Endothelial cell of umbilical vein (primary cell): Measurements from ENCODE around the gene RNU2-63P. TPM values are rescaled to one million over a fixed set of nuclear protein-coding genes. Genes with fewer than 3 reads are reported as not detected.

Experiments
- BruUV-seq: library from RNA; stranded (reverse); fragments of 400-500 nt; replicated peaks from 2 replicates; lab custom pipeline; 2021; lab: Mats Ljungman, UMichigan
- CTCF ChIA-PET: fragments of 300-600, 350-600 bp; sonication (Branson Sonifier 250); formaldehyde crosslinking; loops from one replicate; lab custom pipeline; 2021; ENCODE audit warnings: antibody characterized with exemption, inconsistent platforms; lab: Charles Lee
- POLR2A ChIA-PET: fragments of 300-600, 350-600 bp; sonication (Branson Sonifier 250); formaldehyde crosslinking; loops from one replicate; lab custom pipeline; 2021; ENCODE audit warnings: antibody characterized with exemption, inconsistent platforms; lab: Charles Lee
- DNase-seq: peaks from one replicate; pipeline ENCODE4 v3.0.0-alpha.2; 2011; ENCODE audit warnings: low read depth, low spot score
- FAIRE-seq: peaks from 2 replicates; lab custom pipeline; 2011; peaks lifted over from hg19 to GRCh38; lab: Jason Lieb, UNC
- H2AFZ ChIP-seq: 2 replicates; pipeline ENCODE4 v1.6.0; 2012; ENCODE audit warnings: low read depth, low read length, control low read depth, inconsistent platforms
- H3K27ac ChIP-seq: 2 replicates; pipeline ENCODE4 v1.5.1; 2011; ENCODE audit warnings: low read depth, mild to moderate bottlenecking, control low read depth, low read length, moderate library complexity; ENCODE audit not compliant: insufficient read depth
- H3K27me3 ChIP-seq, 2 experiments: 2 replicates each; pipeline versions ENCODE4 v1.6.0 to v1.6.1; 2011; ENCODE audit warnings: low read length in 2 of 2, mixed read lengths in 1 of 2; ENCODE audit not compliant: control insufficient read depth in 2 of 2, insufficient read depth in 2 of 2
- H3K36me3 ChIP-seq, 2 experiments: 2 replicates in 1 of 2; 3 replicates in 1 of 2; pipeline ENCODE4 v1.5.1; 2011; ENCODE audit warnings: low read length in 2 of 2, mild to moderate bottlenecking in 1 of 2, moderate library complexity in 1 of 2; ENCODE audit not compliant: control insufficient read depth in 2 of 2, insufficient read depth in 2 of 2; ENCODE audit errors: extremely low read depth in 1 of 2
- H3K4me1 ChIP-seq: 3 replicates; pipeline ENCODE4 v1.5.1; 2011; ENCODE audit warnings: mild to moderate bottlenecking, low read length; ENCODE audit not compliant: control insufficient read depth, insufficient read depth; ENCODE audit errors: extremely low read depth
- H3K4me2 ChIP-seq: 2 replicates; pipeline ENCODE4 v1.6.1; 2011; ENCODE audit warnings: low read length, control low read depth, mixed read lengths; ENCODE audit not compliant: insufficient read depth
- H3K4me3 ChIP-seq, 3 experiments: fragments of 200-600 bp in 1 of 3; sonication (generic), shearing (Covaris generic) in 1 of 3; replicated peaks in 1 of 3; 2 replicates each; pipeline ENCODE4 v1.5.1; 2011 to 2016; ENCODE audit warnings: control low read depth in 3 of 3, low read length in 3 of 3, mild to moderate bottlenecking in 2 of 3, inconsistent platforms in 1 of 3, low read depth in 1 of 3, moderate library complexity in 1 of 3; ENCODE audit not compliant: insufficient read depth in 1 of 3
- H3K79me2 ChIP-seq: 2 replicates; pipeline ENCODE4 v1.6.0; 2012; ENCODE audit warnings: low read length, inconsistent platforms; ENCODE audit not compliant: control insufficient read depth, insufficient read depth
- H3K9ac ChIP-seq: replicated peaks from 2 replicates; pipeline ENCODE3; 2011; ENCODE audit warnings: low read length, control low read depth; ENCODE audit not compliant: insufficient read depth; ENCODE audit errors: extremely low read depth
- H3K9me1 ChIP-seq: replicated peaks from 3 replicates; pipeline ENCODE4 v1.6.0; 2011; ENCODE audit warnings: mild to moderate bottlenecking, low read length; ENCODE audit not compliant: control insufficient read depth, insufficient read depth; ENCODE audit errors: extremely low read depth
- H3K9me3 ChIP-seq: replicated peaks from 2 replicates; pipeline ENCODE4 v1.5.1; 2012; ENCODE audit warnings: low read length, inconsistent platforms; ENCODE audit not compliant: control insufficient read depth, insufficient read depth
- H4K20me1 ChIP-seq: replicated peaks from 2 replicates; pipeline ENCODE3; 2011; ENCODE audit warnings: mild to moderate bottlenecking, low read length; ENCODE audit not compliant: control insufficient read depth, insufficient read depth; ENCODE audit errors: extremely low read depth
- CTCF ChIP-seq, 2 donors: IDR thresholded peaks; 1 replicate in 1 of 2; 2 replicates in 1 of 2; pipeline ENCODE4 v1.5.1; 2011; ENCODE audit warnings: low read length in 2 of 2, mild to moderate bottlenecking in 2 of 2, moderate library complexity in 2 of 2, control low read depth in 1 of 2, inconsistent platforms in 1 of 2, low read depth in 1 of 2; ENCODE audit not compliant: insufficient read depth in 1 of 2; ENCODE audit errors: extremely low read depth in 1 of 2
- EZH2 ChIP-seq: IDR thresholded peaks from 2 replicates; pipeline ENCODE4 v1.6.1; 2012; ENCODE audit warnings: borderline replicate concordance, low read depth, mild to moderate bottlenecking, moderate library complexity, low read length, inconsistent platforms; ENCODE audit not compliant: severe bottlenecking
- GATA2 ChIP-seq: IDR thresholded peaks from 2 replicates; pipeline ENCODE4 v1.7.0; 2011; ENCODE audit warnings: low read depth, mild to moderate bottlenecking, moderate library complexity, mixed read lengths, low read length; ENCODE audit not compliant: insufficient read length, insufficient read depth
- MAX ChIP-seq: IDR thresholded peaks from 2 replicates; pipeline ENCODE4 v1.6.1; 2011; ENCODE audit not compliant: insufficient read depth, insufficient read length
- dilution Hi-C: fragments of 300-500 bp; cut with MboI; formaldehyde crosslinking; loops from one replicate; pipeline ENCODE4 v1.15.0; 2019; ENCODE audit warnings: low sequenced_read_pairs; ENCODE audit not compliant: extremely low pct_ligation_motif_present
- intact Hi-C: fragments of 100-400 bp; cut with micrococcal nuclease; formaldehyde crosslinking; loops from one replicate; pipeline ENCODE4 v1.10.0; 2022
- polyA plus RNA-seq, 4 experiments: library from polyadenylated mRNA; depleted of rRNA in 3 of 4; stranded (reverse) in 3 of 4; unstranded in 1 of 4; fragments of >200 nt; gene quantifications; 2 replicates each; pipeline versions ENCODE4 v1.2.1 to v1.2.3, GENCODE V29; 2011 to 2012; ENCODE audit warnings: missing spikeins in 1 of 4
- total RNA-seq: library from RNA; stranded (reverse); gene quantifications from 2 replicates; pipeline ENCODE4 v1.2.3, GENCODE V29; 2021

RNU2-63P gene
- total and polyA plus RNA-seq, 2 donors (not counting 3 experiments of a cell fraction or from before 2014, with no cell fraction given): not detected

GRCh38 chr2:88059979-88060906, 43.9 kb upstream of the RNU2-63P start:
- peak; percentile 61 for FAIRE-seq
- no TSS peak for BruUV-seq
- Histone ChIP-seq H3K4me2 (no peak overlapping the region), H4K20me1 (no peaks in the 10 kb centered on the region), H3K27me3 (peaks cover 2 to 12% of the 10 kb centered on the region in 2 experiments), H3K9ac (no peak overlapping the region), H3K36me3 (no peaks in the 10 kb centered on the region), H3K9me1 (no peaks in the 10 kb centered on the region), H3K9me3 (no peaks in the 10 kb centered on the region), H3K79me2 (peaks cover 3% of the 10 kb centered on the region), H2AFZ (no peak overlapping the region), H3K4me1 (peaks cover 3% of the 10 kb centered on the region), H3K27ac (no peak overlapping the region), H3K4me3 (no peak overlapping the region)
- DNase-seq: peak; percentile 54
- ChIA-PET POLR2A (interaction anchor here (0.7 to 1.2 kb wide), 2 partner anchors 44 to 47 kb away, joined by 3 to 5 read pairs; partner anchors contain the start of gene RNU2-63P), CTCF (interaction anchor here (0.5 to 4.2 kb wide), 47 partner anchors 8 to 679 kb away, joined by 3 to 215 read pairs (median 4); no protein-coding TSS in a partner anchor)
- dilution Hi-C loops: no loop called here
- TF ChIP-seq EZH2: peak; percentile 32
- TF ChIP-seq CTCF (IDR thresholded peaks at IDR 0.05; ENCODE audit: extremely low read depth in 1 of 2, insufficient read depth in 1 of 2, low read depth in 1 of 2, low read length in 2 of 2): peak; percentile 55 to 59
- TF ChIP-seq MAX: no peak
- TF ChIP-seq GATA2: peak; percentile 14
- intact Hi-C loops: loop anchor here (1.0 kb wide), 2 partner anchors 100 to 127 kb away; no protein-coding TSS in a partner anchor
